DND-41 (cell line): Measurements from ENCODE around the gene PRELP.

Experiments used
- CTCF ChIP-seq: IDR thresholded peaks from 2 replicates; pipeline ENCODE4 v1.5.1; 2012; ENCODE audit warnings: borderline replicate concordance, low read length, moderate library complexity, mild to moderate bottlenecking; ENCODE audit not compliant: poor library complexity, severe bottlenecking; ENCODE audit errors: extremely low read depth
- EZH2 ChIP-seq: IDR thresholded peaks from 3 replicates; pipeline ENCODE4 v1.6.1; 2012; ENCODE audit warnings: borderline replicate concordance, low read depth, mild to moderate bottlenecking, moderate library complexity, low read length, inconsistent platforms; ENCODE audit not compliant: severe bottlenecking

GRCh38 chr1:203488539-203488938 is 12.9 kb downstream of the PRELP start:
- TF ChIP-seq EZH2, result no peak
- TF ChIP-seq CTCF, result no peak
